GM12872 (cell line): ENCODE measurements around the gene UCKL1.

Source experiments
- TF ChIP-seq, protein P1 (sequence below): IDR thresholded peaks from 3 replicates; pipeline ENCODE4 v1.5.1; 2011; ENCODE audit warnings: low read depth, mild to moderate bottlenecking, low read length, moderate library complexity; ENCODE audit not compliant: insufficient read depth

Gene UCKL1

DNA sequence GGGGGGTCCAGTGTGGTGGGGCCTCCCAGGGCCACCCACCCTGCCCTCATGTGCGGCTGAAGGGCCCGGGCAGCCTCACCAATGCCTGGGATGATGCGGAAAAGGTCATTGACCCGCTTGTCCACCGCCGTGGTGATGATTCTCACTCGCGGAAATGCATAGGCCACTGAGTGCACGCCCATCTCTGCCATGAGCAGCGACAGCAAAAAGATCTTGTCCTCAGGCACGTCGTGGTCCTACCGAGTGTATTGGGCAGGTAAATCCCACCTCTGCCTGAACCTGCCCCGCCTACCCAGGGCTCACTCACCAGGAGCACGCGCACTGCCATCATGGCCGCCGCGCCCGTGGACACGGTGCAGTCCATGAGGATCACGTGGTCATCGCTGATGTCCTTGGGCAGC, 16.1 kb downstream of the UCKL1 start:
- TF ChIP-seq, protein P1, sequence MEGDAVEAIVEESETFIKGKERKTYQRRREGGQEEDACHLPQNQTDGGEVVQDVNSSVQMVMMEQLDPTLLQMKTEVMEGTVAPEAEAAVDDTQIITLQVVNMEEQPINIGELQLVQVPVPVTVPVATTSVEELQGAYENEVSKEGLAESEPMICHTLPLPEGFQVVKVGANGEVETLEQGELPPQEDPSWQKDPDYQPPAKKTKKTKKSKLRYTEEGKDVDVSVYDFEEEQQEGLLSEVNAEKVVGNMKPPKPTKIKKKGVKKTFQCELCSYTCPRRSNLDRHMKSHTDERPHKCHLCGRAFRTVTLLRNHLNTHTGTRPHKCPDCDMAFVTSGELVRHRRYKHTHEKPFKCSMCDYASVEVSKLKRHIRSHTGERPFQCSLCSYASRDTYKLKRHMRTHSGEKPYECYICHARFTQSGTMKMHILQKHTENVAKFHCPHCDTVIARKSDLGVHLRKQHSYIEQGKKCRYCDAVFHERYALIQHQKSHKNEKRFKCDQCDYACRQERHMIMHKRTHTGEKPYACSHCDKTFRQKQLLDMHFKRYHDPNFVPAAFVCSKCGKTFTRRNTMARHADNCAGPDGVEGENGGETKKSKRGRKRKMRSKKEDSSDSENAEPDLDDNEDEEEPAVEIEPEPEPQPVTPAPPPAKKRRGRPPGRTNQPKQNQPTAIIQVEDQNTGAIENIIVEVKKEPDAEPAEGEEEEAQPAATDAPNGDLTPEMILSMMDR, result no peak

DNA sequence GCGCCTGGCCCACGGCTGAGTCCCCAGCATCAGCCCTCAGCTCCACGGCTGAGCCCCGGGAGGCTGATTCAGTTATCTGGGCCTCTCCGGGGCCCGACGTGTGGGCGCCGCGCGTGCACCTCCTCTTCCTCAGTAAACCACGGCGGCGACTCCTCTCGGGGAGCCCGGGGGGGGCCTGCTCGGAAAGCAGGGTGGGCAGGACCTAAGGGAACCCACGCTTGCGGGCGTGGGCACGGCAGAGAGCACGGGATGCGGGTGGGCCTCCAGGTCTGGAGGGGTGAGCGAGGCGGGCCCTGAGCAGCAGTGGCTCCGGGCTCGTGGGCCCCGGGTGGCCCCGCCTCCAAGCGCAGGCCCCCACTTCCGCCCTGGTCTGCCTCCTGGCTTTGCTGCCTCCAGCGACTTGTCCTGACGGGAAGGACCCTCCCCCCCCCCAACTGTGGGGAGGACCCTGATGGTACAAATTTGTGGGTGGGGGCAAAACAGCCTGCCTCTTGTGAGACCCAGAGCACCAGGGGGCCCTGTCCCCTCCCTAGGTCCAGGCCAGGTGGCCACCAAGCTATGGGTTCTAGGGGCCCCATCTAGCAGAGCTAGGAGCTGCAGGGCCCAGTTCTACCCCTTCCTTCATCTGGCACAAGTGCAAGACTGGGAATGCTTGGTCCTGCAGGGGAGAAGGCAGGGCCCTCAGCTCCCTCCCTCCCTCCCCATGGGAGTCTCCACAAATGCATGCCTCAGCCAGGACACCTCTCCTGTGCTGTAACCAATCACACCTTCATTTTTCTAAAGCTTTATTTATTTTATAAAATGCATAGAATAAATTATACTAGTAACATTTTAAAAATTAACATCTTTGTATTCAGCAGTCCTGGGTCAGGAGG, 16.9 kb downstream of the UCKL1 start:
- TF ChIP-seq, protein P1, result no peak

DNA sequence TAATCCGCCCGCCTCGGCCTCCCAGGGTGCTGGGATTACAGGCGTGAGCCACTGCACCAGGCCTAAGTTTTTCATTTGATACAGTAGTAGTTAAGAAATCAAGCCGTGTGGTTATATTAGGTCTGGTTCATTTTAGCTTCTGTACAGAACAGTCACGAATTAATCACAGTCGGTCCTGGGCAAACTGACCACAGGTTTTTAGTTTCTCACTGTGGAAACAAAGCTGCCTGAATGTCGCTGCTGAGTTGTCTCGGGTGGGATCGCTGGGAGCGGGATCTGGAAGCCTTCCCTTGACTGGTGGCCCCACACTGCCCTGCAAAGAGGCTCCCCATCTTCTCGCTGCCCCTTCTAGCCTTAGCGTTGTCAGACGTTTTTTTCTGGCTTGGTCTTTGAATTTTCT, 18.6 kb downstream of the UCKL1 start:
- TF ChIP-seq, protein P1, result no peak

DNA sequence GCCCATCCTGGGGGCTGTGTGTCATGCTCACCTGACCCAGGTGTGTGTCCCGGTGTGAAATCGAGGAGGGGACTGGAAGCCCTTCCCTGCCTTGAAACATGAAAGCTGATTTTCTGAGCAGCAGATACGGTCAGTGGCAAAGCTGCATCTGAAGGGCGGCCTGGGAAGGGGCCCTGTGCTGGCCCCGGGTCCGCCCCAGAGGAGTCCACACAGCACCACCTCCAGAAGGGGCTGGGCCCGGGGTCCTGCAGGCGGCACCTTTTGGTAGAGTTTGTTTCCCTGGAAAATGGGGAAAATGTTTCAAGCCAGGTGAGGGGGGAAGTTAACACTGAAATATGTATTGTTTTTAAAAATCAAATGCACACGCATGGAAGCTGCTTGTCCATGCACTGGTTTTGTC, 20.8 kb downstream of the UCKL1 start:
- TF ChIP-seq, protein P1, result no peak

DNA sequence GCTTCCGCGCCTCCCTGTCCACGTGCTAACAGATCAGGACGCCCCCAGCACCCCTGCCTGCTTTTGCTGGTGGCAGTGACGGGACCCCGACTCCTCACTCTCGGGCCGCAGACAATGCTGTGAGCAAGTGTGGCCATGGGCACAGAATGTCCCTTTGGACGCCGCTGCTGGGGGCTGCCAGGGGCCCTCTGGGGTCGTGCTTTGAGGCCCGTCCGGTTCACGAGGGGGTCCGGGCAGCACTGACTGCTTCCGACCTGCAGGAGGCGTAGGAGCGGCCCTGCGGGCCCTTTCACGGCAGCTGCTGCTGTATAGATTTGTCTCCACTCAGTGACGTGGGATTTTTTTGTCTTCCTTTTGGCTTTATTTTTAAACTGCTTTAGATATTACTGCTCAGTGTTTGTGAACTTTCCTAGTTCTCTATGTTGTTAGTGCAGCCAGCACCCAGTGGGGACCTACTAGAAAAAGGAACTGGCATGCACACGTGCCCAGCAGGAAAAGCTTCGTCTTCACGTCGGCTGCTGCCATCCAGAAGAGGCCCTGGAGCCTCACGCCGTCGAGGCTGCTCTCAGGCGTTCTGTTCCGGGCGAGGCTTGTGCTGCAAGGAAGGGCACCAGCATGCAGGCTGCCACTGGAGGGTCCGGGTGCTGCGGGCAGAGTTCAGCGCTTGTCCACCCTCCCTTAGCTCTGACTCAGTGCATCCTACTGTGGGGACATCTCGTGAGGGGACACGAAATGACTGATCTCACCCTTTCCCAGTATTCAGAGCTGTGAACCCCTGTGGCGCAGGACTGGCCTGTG, 21.7 kb downstream of the UCKL1 start:
- TF ChIP-seq, protein P1, result peak; percentile 35; the same call in 1 of the 3 replicates

DNA sequence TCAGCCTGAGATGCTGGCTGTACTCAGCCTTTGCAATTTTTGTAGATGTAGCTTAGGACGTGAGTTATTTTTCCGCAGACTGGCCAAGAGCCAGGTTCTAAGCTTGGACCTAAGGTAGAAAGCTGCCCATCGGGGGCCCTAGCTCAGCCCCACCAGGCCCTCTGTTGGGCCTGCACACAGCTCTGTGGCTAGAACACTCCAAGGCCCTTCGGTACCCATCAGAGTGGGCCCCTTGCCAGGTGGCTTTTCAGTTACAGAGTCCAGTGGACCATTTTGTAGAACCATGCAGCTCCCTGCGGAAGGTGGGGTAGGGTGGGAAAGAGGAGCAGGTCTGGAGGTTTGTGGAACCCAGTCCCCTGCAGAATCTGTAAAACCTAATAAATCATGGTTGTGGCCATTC, 22.6 kb downstream of the UCKL1 start:
- TF ChIP-seq, protein P1, result no peak

DNA sequence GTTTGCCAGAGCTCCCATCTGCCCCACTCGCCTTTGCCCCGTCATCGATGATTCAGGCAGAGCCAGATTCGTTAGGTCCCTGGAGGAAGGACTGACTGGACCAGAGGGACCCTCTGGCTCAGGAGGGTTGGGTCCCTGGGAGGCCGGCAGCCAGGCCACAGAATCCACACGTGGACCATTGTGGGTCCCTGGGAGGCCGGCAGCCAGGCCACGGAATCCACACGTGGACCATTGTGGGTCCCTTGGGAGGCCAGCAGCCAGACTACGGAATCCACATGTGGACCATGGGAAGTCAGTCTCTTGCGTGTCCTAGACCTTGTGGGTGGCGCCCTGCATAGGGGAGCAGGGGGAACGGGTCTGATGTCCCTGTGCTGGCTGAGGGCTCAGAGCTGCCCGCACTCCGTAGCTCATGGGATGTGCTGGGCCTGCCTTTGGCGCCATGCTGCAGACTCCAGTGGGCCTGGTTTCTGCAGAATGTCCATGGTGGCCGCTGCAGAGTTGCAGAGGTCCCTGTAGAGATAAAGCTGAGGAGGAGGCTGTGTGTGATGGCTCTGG, 23.5 kb downstream of the UCKL1 start:
- TF ChIP-seq, protein P1, result no peak
